GM15510 (cell line): ENCODE results near the gene PIK3IP1.

ENCODE experiments used
- POLR2A ChIP-seq: IDR thresholded peaks from 3 replicates; pipeline ENCODE4 v1.6.1; 2011; ENCODE audit warnings: borderline replicate concordance; ENCODE audit not compliant: insufficient read length; ENCODE audit errors: extremely low read depth

PIK3IP1 gene

DNA sequence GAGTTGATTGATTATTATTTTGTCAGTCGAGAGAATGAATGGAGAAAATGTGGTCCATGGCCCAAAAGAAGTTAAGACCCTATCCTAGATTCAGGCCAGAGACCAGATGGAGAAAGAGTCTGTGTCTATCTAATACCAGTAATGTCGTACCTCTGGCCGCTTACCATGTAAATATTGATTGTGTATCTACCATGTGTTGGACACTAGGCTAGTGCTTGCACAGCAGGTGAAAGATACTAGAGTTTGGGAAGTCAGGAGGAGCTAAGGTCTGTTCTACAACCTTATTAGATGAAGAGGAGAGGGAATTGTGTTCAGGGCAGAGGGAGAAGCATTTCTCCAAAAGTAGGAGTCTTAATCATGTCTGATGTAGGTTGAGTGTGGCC, 31.8 kb downstream of the PIK3IP1 start:
- TF ChIP-seq POLR2A, result no peak

DNA sequence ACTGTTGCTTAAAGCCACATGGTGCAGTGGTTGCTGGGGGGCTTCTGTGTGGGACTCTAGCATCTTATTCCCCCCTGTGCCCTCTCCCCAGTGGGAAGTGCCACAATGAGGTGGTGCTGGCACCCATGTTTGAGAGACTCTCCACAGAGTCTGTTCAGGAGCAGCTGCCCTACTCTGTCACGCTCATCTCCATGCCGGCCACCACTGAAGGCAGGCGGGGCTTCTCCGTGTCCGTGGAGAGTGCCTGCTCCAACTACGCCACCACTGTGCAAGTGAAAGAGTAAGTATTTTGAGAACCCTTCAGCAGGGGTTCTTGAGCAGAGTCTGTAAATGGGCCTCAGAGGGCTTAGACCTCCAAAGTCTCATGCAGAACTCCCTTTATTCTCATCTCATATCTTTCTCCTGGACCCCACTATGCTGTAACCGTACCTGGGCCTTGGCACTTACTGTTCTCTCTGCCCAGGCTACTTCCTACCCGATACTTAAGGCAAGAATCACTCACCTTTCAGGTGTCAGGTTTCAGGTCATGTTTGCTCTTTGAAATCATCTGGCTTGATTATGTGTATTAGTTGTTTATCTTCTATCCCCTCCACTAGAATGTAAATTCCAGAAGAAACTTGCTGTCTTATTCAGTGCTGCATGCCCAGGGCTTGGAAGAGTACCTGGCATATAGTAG, 32.4 kb downstream of the PIK3IP1 start:
- TF ChIP-seq POLR2A, result no peak

DNA sequence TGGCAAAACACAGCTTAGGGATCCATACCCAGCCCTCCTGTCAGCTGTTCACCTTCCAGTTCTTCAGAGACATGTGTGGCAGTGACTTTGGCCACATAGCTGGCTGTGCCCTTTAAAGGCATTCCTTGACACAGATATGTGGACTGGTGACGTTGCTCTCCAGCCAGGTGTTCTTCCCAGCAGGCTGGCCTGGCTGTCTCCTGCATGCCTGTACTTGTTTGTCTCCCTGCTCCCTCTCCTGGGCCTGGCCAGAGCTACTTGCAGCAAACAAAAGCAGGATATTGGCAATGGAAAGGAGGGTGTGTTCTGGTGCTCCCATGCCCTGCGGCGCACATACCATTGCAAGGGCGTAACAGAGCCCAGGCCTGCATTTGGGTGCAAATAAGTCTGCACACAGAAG, 38.3 kb downstream of the PIK3IP1 start:
- no peak for TF ChIP-seq POLR2A

DNA sequence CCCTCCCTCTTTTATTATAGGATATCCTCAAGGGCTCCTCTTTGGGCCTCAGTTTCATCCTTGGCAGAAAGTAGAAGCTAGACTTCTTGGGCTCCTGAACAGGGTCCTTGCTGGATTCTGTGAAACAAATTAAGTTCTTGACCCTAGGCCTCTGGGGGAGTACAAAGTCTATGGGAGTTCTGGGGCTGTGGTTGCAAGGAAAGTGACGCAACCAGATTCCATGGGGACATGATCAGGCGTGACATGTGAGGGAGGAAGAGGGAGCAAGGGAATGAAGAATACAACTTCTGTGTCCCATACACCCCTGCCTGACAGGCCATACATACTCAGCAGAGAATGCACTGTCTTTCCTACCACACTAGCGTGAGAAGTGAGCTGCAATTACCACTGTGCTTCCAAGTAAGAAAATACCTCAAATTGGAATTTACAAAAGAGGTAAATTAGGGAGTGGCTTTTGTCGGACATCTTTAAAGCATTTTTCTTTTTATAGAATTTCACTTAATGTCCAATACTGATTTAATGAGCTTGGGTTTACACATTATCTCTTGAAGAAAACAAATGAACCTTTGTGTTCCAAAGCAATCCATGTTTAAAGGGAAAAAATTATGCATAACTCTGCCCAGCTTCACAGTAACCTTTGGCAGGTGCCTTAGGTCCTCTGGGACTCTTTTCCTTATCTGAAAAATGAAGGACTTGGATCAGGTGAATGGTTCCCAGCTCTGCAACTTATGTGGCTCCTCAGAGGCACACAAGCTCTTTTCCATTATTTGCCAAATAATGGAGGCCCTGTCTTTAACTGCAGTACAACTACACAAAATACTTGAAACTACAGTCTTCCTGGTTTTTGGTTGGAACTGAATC, 41.3 kb downstream of the PIK3IP1 start:
- TF ChIP-seq POLR2A, result no peak

DNA sequence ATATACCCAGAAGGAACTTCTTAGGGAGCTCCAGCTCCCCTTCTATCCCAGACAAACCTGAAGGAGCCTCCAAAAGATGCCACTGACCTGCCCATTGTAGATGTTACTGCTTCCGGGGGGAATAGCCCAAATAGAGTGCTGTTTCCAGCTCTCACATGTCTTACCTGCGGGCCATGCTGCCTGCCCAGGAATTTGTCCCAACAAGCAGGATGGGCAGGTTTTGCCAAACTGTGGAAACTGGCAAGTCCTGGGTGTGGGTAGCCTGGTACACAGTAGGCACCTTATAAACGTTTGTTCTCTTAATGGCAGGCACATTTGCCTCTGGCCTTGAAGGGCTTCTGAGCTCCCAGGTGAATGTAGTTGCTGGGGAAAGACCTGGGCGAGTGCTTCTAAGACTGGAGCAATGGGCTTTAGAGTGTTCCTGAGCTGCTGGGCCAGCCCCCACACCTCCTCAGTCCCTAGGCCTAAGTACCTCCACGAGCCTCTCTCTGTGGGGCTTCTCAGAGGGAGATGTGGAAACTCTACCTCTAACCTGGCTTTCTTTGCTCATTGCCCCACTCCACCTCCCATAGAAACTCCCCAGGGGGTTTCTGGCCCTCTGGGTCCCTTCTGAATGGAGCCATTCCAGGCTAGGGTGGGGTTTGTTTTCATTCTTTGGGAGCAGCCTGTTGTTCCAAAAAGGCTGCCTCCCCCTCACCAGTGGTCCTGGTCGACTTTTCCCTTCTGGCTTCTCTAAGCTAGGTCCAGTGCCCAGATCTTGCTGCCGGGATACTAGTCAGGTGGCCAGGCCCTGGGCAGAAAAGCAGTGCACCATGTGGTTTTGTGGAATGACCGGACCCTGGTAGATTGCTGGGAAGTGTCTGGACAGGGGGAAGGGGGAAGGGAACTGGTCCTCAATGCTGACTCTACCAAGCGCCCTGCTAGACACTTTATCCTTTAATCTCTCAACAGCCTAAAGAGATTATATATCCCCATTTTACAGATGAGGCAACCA, 43.0 kb downstream of the PIK3IP1 start:
- no peak for TF ChIP-seq POLR2A

DNA sequence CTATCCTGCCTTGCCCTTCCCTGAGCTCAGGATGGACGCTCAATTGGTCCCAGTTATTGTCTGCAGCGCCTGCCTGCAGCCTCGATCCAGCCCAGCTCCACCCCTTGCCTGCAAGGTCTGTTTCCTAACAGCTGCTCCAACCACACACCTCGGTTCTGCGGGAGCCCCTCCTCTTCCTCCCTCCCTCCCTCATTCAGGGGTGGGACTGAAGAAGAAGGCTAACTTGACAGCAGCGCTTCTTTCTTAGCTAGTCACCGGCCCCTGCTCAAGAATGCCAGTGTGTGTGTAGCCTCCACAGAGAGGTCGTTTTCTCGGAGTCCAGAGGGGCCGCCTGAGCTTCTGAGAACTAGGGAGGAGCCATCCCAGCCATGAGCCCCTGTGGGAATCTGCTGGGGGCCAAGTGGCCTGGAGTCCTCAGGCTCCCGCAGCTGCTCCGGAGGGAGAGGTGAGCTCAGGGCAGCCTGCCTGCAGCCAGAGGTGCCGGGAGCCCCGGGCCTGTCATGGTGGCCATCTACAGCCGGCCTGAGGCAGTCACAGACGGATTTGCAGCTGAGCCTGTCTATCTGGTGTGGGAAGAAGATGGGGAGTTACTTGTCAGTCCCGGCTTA, 44.0 kb downstream of the PIK3IP1 start:
- no peak for TF ChIP-seq POLR2A

DNA sequence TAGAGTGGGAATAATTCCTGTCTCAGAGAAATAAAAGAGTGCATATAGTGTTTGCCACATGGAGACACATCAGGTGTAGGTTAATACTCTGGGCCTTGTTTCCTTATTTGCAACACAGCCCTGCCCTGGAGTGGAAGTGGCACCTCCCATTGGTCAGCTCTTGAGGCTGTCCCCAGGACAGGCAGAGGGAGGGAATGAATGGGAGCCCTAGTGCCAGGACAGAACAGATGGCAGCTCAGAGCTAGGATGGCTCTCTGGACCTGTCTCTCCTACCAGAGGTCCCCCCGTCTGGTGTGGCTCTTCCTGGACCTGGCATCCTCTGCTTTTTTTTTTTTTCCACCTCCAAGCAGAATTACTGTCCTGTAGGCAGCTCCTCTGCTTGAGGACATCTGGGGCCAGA, 44.6 kb downstream of the PIK3IP1 start:
- no peak for TF ChIP-seq POLR2A

DNA sequence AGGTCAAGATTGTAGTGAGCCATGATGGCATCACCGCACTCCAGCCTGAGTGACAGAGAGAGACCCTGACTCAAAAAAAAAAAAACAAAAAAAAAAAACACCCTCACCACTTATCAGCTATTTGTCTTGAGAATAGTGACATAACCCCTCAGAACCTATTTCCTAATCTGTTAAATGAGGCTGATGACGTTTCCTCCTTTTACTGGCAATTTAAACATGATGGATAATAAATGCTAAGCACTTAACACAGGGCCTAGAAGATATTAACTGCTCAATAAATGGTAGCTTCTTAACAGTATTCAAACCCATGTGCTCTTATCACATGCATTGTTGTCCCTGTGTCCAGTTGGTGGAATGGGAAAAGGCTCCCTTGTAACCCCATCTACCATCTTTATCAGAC, 45.6 kb downstream of the PIK3IP1 start:
- no peak for TF ChIP-seq POLR2A

DNA sequence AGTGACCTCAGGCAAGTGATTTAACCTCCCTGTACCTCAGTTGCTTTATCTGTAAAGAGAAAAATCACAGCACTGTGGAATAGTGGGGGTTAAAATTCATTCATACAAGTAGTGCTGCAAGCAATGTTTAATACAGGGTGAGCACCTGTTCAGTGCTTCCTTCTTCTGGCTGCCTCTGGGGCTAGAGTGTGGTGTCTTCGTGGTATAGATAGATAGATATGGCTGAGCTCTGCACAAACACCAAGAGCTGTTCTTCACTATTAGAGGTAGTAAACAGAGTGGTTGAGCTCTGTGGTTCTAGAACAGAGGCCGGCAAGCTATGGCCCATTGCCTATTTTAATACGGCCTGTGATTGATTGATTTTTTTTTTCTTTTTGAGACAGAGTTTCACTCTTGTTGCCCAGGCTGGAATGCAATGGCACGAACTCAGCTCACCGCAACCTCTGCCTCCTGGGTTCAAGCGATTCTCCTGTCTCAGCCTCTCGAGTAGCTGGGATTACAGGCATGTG, 47.3 kb downstream of the PIK3IP1 start:
- no peak for TF ChIP-seq POLR2A

DNA sequence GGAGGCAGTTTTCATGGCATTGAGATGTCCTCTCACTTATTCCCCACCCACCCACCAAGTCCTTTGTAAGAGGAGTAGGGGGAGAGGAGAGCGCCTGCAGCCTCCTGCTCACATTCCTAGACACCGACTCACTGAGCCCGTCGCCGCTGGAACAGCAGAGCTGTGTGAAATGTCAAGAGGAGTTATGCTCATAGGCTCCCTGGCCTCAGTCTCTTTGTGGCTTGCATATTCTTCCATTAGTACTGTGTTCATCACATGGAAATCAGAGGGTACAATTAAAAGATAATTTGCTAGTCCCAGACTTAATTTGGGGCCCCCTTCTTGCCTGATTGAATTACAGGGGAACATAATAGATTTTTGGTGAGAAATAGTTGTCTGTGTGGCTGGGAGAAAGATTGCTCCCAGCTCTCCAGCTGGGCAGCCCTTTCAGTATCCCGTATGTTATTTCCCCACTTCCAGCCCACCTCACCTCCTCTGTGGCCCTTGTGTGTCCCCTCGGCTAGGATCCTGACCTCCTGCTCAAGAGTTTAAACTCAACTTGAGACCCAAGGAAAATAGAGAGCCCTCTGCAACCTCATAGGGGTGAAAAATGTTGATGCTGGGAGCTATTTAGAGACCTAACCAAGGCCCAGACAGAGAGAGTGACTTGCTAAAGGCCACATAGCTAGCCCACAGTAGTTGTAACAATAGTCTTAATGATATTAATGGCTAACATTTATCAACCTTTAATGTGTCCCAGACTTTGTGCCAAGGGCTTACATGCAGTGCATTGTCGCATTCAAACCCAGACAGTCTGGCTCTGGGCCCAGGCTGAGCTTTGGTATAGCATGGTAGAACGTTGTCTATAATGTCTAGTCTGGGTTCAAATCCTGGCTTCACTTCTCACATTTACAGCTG, 48.0 kb downstream of the PIK3IP1 start:
- TF ChIP-seq POLR2A, result no peak

DNA sequence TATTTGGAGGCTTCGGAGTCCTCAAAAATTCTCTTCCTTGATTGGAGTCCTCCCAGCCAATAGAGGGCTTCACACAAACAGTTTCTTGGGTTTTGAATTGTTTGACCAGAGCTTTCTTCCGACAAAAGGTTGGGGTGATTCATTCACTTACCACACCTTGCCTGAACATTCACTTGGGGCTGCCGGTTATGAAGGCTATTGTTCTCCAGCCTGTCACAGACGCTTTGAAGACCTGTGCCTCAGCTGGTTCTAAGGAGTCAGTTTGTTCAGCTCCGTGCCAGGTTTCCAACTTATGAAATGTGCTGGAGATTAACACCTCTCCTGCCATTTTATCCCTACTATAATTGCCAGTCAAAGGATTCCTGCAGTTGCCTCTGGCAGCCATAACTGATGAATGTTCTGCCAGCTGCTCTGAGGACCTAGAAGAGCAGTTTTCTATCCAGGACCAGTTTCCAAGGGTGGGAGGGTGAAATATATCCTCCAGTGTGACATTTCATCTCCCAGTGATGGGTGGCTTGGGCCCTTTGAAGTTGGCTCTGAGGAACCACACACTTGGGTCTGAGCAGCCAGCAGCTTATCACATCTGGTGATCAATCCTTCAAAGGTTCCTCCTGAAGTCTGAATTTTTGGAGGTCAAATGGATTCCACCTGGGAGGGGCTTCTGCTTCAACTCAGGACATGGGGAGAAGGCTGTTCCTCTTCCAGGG, 48.8 kb downstream of the PIK3IP1 start:
- no peak for TF ChIP-seq POLR2A

DNA sequence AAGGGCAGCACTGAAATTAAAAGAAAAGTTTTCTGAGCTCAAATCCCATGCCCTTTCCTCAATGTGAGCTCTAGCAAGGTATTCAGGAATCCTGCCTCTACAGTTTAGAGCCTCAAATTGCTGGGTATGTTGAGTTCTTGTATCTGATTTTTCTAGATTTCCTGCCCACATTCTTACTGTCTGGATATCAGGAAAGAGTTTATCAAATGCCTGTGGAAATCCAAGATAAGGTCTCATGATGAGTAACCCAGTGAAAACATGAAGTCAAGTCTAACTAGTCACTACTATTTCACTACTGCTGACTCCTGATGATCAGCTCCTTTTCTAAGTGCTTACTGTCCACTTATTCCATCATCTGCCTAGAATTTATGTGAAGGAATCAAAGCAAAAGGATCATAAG, 50.4 kb downstream of the PIK3IP1 start:
- no peak for TF ChIP-seq POLR2A

DNA sequence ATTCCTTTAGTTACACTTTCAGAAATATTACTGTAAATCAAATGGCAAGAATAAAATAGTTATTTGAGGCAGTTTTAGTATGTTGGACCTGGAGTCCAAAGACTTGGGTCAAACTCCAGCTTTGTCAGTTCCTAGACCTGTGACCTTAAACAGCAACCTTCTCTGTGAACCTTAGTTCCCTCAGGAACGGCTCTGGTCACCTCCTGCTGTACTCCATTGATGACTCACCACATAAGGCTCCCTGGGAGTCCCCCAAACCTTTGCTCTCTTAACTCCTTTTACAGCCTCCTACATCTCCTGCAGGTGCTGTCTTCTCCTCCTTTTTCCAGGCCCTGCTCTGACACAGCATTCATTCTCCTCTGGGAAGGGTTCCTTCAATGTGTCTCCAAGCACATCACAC, 51.1 kb downstream of the PIK3IP1 start:
- TF ChIP-seq POLR2A, result no peak

DNA sequence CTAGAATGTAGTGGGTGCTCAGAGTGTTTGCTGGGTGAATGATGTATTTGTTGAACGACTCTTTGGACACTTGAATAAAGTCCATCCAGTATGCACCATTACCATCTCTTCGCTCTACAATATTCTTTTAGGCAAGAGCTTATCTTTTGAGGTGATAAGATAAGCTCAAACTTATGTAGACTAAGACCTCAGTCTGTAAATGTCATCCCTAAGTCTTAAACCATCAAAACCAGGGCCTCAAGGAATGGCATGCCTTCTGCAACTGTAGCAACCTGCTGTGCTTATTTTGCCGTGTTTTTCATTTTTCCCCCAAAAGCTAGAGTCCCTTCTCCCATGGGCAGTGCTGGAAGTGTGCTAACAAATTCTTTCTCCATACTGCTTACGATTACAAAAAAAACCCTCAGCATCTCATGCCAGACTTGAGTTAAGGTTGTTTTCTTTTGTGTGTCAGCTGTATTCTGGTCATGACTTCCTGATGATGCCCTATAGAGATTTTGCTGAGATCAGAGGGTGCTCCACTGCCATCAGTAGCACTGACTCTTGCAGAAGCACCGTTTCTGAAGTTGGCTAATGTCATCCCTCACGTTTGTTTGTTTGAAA, 52.4 kb downstream of the PIK3IP1 start:
- TF ChIP-seq POLR2A, result no peak
